A549 (cell line): ENCODE data around the gene UBE2L5. TPM values are rescaled to one million over a fixed set of nuclear protein-coding genes. Genes with fewer than 3 reads are reported as not detected.

Source experiments
- ATAC-seq, 2 experiments: fragments of 200-7000 bp in 1 of 2; fragments of >200 bp in 1 of 2; cut with Nextera tagmentation in 1 of 2; cut with Tn5 transposase in 1 of 2; 3 replicates each; pipeline versions ENCODE4 v1.8.0 to v1.9.1; 2018 to 2020; ENCODE audit warnings: mild to moderate bottlenecking in 1 of 2, moderate library complexity in 1 of 2
- CTCF ChIA-PET: fragments of 300-600 bp; sonication (Branson Sonifier 250); formaldehyde crosslinking; extraction: SDS; loops from one replicate; lab custom pipeline; 2021; ENCODE audit warnings: antibody characterized with exemption, inconsistent platforms; lab: Yijun Ruan, JAX
- POLR2A ChIA-PET: fragments of 350-600 bp; formaldehyde crosslinking; extraction: SDS; loops from one replicate; lab custom pipeline; 2021; ENCODE audit warnings: antibody characterized with exemption, inconsistent platforms; lab: Yijun Ruan, JAX
- DNase-seq, 2 experiments: peaks; one replicate each; pipeline versions ENCODE4 v3.0.0 to v3.0.0-alpha.2; 2011 to 2016; ENCODE audit warnings: low read depth in 1 of 2, low spot score in 1 of 2
- FAIRE-seq: peaks from 2 replicates; lab custom pipeline; 2011; peaks lifted over from hg19 to GRCh38; lab: Jason Lieb, UNC
- H3K27ac ChIP-seq, 2 experiments: fragments of >200 bp; sonication (Bioruptor Twin); formaldehyde crosslinking; 3 replicates each; pipeline ENCODE4 v1.5.1; 2016 to 2017
- H3K4me1 ChIP-seq: fragments of >200 bp; sonication (Bioruptor Twin); formaldehyde crosslinking; 3 replicates; pipeline ENCODE4 v1.6.1; 2016
- H3K4me2 ChIP-seq: fragments of >200 bp; sonication (Bioruptor Twin); formaldehyde crosslinking; 3 replicates; pipeline ENCODE4 v1.6.1; 2016
- H3K4me3 ChIP-seq: fragments of >200 bp; sonication (Bioruptor Twin); formaldehyde crosslinking; 3 replicates; pipeline ENCODE4 v1.5.1; 2016
- H3K9me3 ChIP-seq: fragments of >200 bp; sonication (Bioruptor Twin); formaldehyde crosslinking; 3 replicates; pipeline ENCODE4 v1.6.1; 2016
- ATOH8 ChIP-seq: fragments of 250-450 bp; sonication (Bioruptor Pico); IDR thresholded peaks from 2 replicates; pipeline ENCODE4 v1.5.0; 2020; ENCODE audit warnings: low read depth, mild to moderate bottlenecking, moderate library complexity
- BHLHE40 ChIP-seq: IDR thresholded peaks from 2 replicates; pipeline ENCODE4 v1.6.1; 2012; ENCODE audit warnings: low read depth, low read length, inconsistent platforms
- EHF ChIP-seq: fragments of 250-450 bp; sonication (Bioruptor Pico); IDR thresholded peaks from 2 replicates; pipeline ENCODE4 v1.5.0; 2020; ENCODE audit warnings: mild to moderate bottlenecking
- HDAC2 ChIP-seq: fragments of 200-600 bp; sonication (generic); IDR thresholded peaks from 2 replicates; pipeline ENCODE4 v1.6.1; 2016
- HMGXB4 ChIP-seq: fragments of 250-450 bp; sonication (Bioruptor Pico); IDR thresholded peaks from 2 replicates; pipeline ENCODE4 v1.5.0; 2021; ENCODE audit warnings: mild to moderate bottlenecking, moderate library complexity, borderline replicate concordance
- HOXB13 ChIP-seq: fragments of 250-450 bp; sonication (Bioruptor Pico); IDR thresholded peaks from 2 replicates; pipeline ENCODE4 v1.5.0; 2020; ENCODE audit warnings: low read depth, mild to moderate bottlenecking, moderate library complexity
- HOXB5 ChIP-seq: fragments of 250-450 bp; sonication (Bioruptor Pico); IDR thresholded peaks from 2 replicates; pipeline ENCODE4 v1.5.0; 2020; ENCODE audit warnings: mild to moderate bottlenecking, moderate library complexity
- NFE2L2 ChIP-seq: fragments of 150-350 bp; conservative IDR thresholded peaks from 2 replicates; pipeline ENCODE4 v1.6.1; 2014; ENCODE audit warnings: low read length
- NPAS2 ChIP-seq: fragments of 250-450 bp; sonication (Bioruptor Pico); IDR thresholded peaks from 2 replicates; pipeline ENCODE4 v1.8.0; 2022; ENCODE audit warnings: mild to moderate bottlenecking, moderate library complexity, borderline replicate concordance
- NR3C1 ChIP-seq: fragments of >200 bp; sonication (Bioruptor Twin); formaldehyde crosslinking; IDR thresholded peaks from 3 replicates; pipeline ENCODE4 v1.6.1; 2017
- RAD21 ChIP-seq, 2 experiments: fragments of >200 bp in 1 of 2; sonication (Bioruptor Twin) in 1 of 2; formaldehyde crosslinking in 1 of 2; IDR thresholded peaks in 1 of 2; conservative IDR thresholded peaks in 1 of 2; 2 replicates in 1 of 2; 3 replicates in 1 of 2; pipeline ENCODE4 v1.6.1; 2012 to 2018; ENCODE audit warnings: inconsistent platforms in 1 of 2
- RCOR1 ChIP-seq: fragments of 150-350 bp; IDR thresholded peaks from 2 replicates; pipeline ENCODE4 v1.6.1; 2014; ENCODE audit warnings: antibody characterized with exemption, low read length, low read depth
- RNF2 ChIP-seq: fragments of 200-600 bp; sonication (generic); IDR thresholded peaks from 2 replicates; pipeline ENCODE4 v1.6.1; 2016; ENCODE audit warnings: low read depth, mild to moderate bottlenecking, antibody characterized with exemption, moderate library complexity, borderline replicate concordance
- SREBF2 ChIP-seq: fragments of 450-650 bp; IDR thresholded peaks from 2 replicates; pipeline ENCODE4 v1.6.1; 2014; ENCODE audit warnings: mild to moderate bottlenecking, moderate library complexity
- TFCP2L1 ChIP-seq: fragments of 250-450 bp; sonication (Bioruptor Pico); IDR thresholded peaks from 2 replicates; pipeline ENCODE4 v1.5.0; 2021; ENCODE audit warnings: mild to moderate bottlenecking
- ZFP36 ChIP-seq: fragments of 450-650 bp; IDR thresholded peaks from 2 replicates; pipeline ENCODE4 v1.6.1; 2014; ENCODE audit warnings: borderline replicate concordance; ENCODE audit not compliant: partially characterized antibody
- ZNF302 ChIP-seq: fragments of 250-450 bp; sonication (Bioruptor Pico); IDR thresholded peaks from 2 replicates; pipeline ENCODE4 v1.9.0; 2021; ENCODE audit warnings: inconsistent platforms, mild to moderate bottlenecking, moderate library complexity
- WGBS: methylation state at CpG from one replicate; pipeline ENCODE4 v1.1.6; 2017; ENCODE audit errors: missing lambda C conversion rate; 5-methylcytosine and 5-hydroxymethylcytosine counted together
- polyA plus RNA-seq, 4 experiments: library from polyadenylated mRNA; depleted of rRNA in 3 of 4; stranded (reverse); fragments of >200 nt; fragmentation: RNase III in 1 of 4; extraction: RNeasy Plus Mini Kit Qiagen cat#74134 plus additional on column Dnase treatment in 1 of 4; gene quantifications; 2 replicates in 3 of 4; 3 replicates in 1 of 4; pipeline ENCODE4 v1.2.3, GENCODE V29; 2011 to 2017
- TF ChIP-seq, protein P1 (sequence below): IDR thresholded peaks from 2 replicates; pipeline ENCODE4 v1.6.1; 2012; ENCODE audit warnings: low read depth, borderline replicate concordance
- TF ChIP-seq, protein P2 (sequence below): fragments of >200 bp; sonication (Bioruptor Twin); formaldehyde crosslinking; IDR thresholded peaks from 2 replicates; pipeline ENCODE4 v1.6.1; 2016

The UBE2L5 gene
- polyA plus RNA-seq, 2 of the 4 experiments (the other 2 are of a cell fraction): 0.31 TPM; not detected in 1

DNA sequence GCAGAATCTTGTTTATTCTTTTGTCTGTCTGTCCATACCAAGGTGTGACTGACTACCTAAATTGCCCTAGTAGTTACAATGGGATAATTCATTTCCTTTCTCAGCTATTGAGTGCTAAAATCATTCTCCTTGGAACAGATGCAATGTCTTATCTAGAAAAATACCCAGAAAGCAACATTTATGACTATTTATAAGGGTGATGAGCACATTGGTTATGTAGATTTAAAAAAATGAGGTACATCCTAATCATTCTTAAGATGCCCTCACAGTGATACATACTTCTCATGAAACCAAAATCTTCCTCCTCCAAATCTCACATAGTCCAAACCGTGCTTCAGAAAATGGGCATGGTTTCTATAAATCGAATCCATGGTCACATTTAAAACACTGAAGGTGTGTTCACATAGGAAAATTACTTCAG, 11.6 kb upstream of the UBE2L5 start:
- no peaks in the 10 kb centered on the region for H3K9me3 ChIP-seq
- no peak for DNase-seq
- H3K27ac ChIP-seq: peak overlapping the region in 1 of 2 experiments; percentile 49; a peak in 1 of 6 replicates
- peaks cover 16% of the 10 kb centered on the region; the same call in 2 of the 3 replicates for H3K4me1 ChIP-seq
- TF ChIP-seq ATOH8: no peak
- no peak for TF ChIP-seq TFCP2L1 (CRISPR knock-in tag)
- no peak for TF ChIP-seq NPAS2
- 100% methylated on average over 2 of the region's 2 CpGs for WGBS
- H3K4me2 ChIP-seq: no peak overlapping the region
- no peak overlapping the region for H3K4me3 ChIP-seq
- CTCF ChIA-PET: no interaction called here
- POLR2A ChIA-PET: no interaction called here
- no peak for ATAC-seq
- FAIRE-seq: no peak

- ChIA-PET CTCF (interaction anchor here (0.9 kb wide), 1 partner anchor 19 kb away, joined by 3 read pairs; no protein-coding TSS in a partner anchor), POLR2A (no interaction called here)
- Histone ChIP-seq H3K9me3 (no peaks in the 10 kb centered on the region), H3K4me1 (peaks cover 16% of the 10 kb centered on the region; the same call in 2 of the 3 replicates), H3K4me3 (no peak overlapping the region), H3K4me2 (no peak overlapping the region), H3K27ac (no peak overlapping the region)
- FAIRE-seq (no peak), ATAC-seq (no peak), DNase-seq (no peak)
- TF ChIP-seq HDAC2 (no peak), RCOR1 (no peak), HOXB5 (CRISPR knock-in tag) (no peak)
- TF ChIP-seq, protein P1, sequence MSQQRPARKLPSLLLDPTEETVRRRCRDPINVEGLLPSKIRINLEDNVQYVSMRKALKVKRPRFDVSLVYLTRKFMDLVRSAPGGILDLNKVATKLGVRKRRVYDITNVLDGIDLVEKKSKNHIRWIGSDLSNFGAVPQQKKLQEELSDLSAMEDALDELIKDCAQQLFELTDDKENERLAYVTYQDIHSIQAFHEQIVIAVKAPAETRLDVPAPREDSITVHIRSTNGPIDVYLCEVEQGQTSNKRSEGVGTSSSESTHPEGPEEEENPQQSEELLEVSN: no peak
Observed at GRCh38 chr13:30412346-30412745, 9.9 kb upstream of the UBE2L5 start.

DNA sequence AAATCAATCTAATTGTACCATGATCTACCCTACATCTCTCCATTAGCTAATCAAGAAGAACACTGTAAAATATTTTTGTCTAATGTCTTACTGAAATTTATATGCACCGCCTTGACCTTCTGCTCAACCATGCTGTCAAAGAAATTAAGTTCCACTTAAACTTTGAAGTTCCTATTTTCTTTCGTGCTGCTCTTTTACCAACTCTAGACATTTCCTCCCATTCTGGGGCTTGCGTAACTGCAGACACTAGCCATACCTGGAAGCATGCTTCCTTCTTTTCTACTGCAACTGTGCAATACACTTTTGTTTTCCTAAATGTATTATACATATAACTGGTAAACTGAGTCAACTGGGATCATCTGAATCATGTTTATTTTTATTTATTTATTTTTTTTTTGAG, 8.5 kb upstream of the UBE2L5 start:
- 82% methylated on average over 2 of the region's 3 CpGs for WGBS
- TF ChIP-seq HOXB13 (CRISPR knock-in tag) (no peak), TFCP2L1 (CRISPR knock-in tag) (no peak), EHF (CRISPR knock-in tag) (no peak), RAD21 (conservative IDR thresholded peaks at IDR 0.05 in 1 of 2, IDR thresholded peaks at IDR 0.05 in 1 of 2) (no peak), ATOH8 (no peak), SREBF2 (no peak), BHLHE40 (no peak), NFE2L2 (no peak), HDAC2 (no peak), ZFP36 (no peak), RNF2 (no peak), HMGXB4 (CRISPR knock-in tag) (no peak), ZNF302 (no peak), NR3C1 (no peak)
- TF ChIP-seq, protein P2, sequence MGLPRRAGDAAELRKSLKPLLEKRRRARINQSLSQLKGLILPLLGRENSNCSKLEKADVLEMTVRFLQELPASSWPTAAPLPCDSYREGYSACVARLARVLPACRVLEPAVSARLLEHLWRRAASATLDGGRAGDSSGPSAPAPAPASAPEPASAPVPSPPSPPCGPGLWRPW: no peak
- Histone ChIP-seq H3K27ac (no peak overlapping the region), H3K9me3 (no peaks in the 10 kb centered on the region), H3K4me1 (peaks cover 9% of the 10 kb centered on the region; the same call in 2 of the 3 replicates), H3K4me2 (no peak overlapping the region), H3K4me3 (no peak overlapping the region)
- FAIRE-seq (no peak), DNase-seq (no peak), ATAC-seq (no peak)
- POLR2A ChIA-PET: interaction anchor here (1.4 kb wide), 1 partner anchor 8 kb away, joined by 4 read pairs; the partner anchor contains the start of gene UBE2L5
- CTCF ChIA-PET: no interaction called here
